ENCODE results near the gene SH3TC1. TPM values are rescaled to one million over a fixed set of nuclear protein-coding genes. Genes with fewer than 3 reads are reported as not detected.

The SH3TC1 gene
- total and polyA plus RNA-seq, 2 of the 13 experiments (the other 11 are each of a cell fraction or from before 2014, with no cell fraction given): 14.9 to 21.8 TPM

- Histone ChIP-seq H2AFZ (ENCODE audit: low read length) (no peak overlapping the region), H3K9ac (ENCODE audit: insufficient read depth, low read depth, low read length) (no peak overlapping the region), H3K4me2 (ENCODE audit: low read depth, low read length) (no peak overlapping the region), H3K4me3 (replicated peaks in 1 of 3; ENCODE audit: insufficient read depth in 1 of 3, low read depth in 2 of 3, low read length in 3 of 3) (no peak overlapping the region), H3K36me3 (replicated peaks in 1 of 2; ENCODE audit: control insufficient read depth in 1 of 2, insufficient read depth in 2 of 2, low read length in 2 of 2) (peaks cover 17 to 54% of the 10 kb centered on the region in 2 experiments), H3K27ac (ENCODE audit: extremely low read length, insufficient read depth, low read length) (no peak overlapping the region), H3K4me1 (ENCODE audit: insufficient read depth, low read length) (peaks cover 51% of the 10 kb centered on the region), H3K79me2 (ENCODE audit: insufficient read depth, low read length) (no peaks in the 10 kb centered on the region), H3K9me3 (ENCODE audit: low read length) (no peaks in the 10 kb centered on the region), H4K20me1 (ENCODE audit: insufficient read depth, low read length) (no peaks in the 10 kb centered on the region), H3K27me3 (ENCODE audit: control insufficient read depth in 1 of 2, insufficient read depth in 2 of 2, low read length in 2 of 2) (no peaks in the 10 kb centered on the region)
- in situ Hi-C loops (cut with HindIII; ENCODE audit: extremely low pct_ligation_motif_present, low pct_unique_long_range_greater_than_20kb): no loop called here
- WGBS (ENCODE audit: low lambda C conversion rate): 97% methylated on average over 11 of the region's 15 CpGs
- no peak for FAIRE-seq
- ChIA-PET CTCF (ENCODE audit: low intra/inter-chr PET ratio, low total read pairs) (no interaction called here), POLR2A (no interaction called here)
- ATAC-seq: no peak
- no peak for DNase-seq (ENCODE audit: low spot score)
- intact Hi-C loops (cut with micrococcal nuclease; ENCODE audit: unreplicated experiment): no loop called here
- BruUV-seq (replicated peaks): no TSS peak
- TF ChIP-seq, protein P1, sequence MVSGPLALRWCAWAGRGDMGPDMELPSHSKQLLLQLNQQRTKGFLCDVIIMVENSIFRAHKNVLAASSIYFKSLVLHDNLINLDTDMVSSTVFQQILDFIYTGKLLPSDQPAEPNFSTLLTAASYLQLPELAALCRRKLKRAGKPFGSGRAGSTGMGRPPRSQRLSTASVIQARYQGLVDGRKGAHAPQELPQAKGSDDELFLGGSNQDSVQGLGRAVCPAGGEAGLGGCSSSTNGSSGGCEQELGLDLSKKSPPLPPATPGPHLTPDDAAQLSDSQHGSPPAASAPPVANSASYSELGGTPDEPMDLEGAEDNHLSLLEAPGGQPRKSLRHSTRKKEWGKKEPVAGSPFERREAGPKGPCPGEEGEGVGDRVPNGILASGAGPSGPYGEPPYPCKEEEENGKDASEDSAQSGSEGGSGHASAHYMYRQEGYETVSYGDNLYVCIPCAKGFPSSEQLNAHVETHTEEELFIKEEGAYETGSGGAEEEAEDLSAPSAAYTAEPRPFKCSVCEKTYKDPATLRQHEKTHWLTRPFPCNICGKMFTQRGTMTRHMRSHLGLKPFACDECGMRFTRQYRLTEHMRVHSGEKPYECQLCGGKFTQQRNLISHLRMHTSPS (CRISPR knock-in tag; IDR thresholded peaks at IDR 0.05; ENCODE audit: low read depth): no peak
- TF ChIP-seq NCOR1 (IDR thresholded peaks at IDR 0.05; ENCODE audit: borderline replicate concordance, low read length) (no peak), MAFF (IDR thresholded peaks at IDR 0.05; ENCODE audit: low read depth, low read length) (peak; percentile 98), AGO2 (optimal IDR thresholded peaks at IDR 0.05; ENCODE audit: low read depth, low read length) (peak; percentile 16), KLF6 (CRISPR knock-in tag; IDR thresholded peaks at IDR 0.05) (no peak), ZNF30 (CRISPR knock-in tag; IDR thresholded peaks at IDR 0.05) (no peak), MAFK (conservative IDR thresholded peaks at IDR 0.05 in 1 of 2, IDR thresholded peaks at IDR 0.05 in 1 of 2; ENCODE audit: low read length in 2 of 2) (peak; percentile 97 to 99), ZNF773 (CRISPR knock-in tag; IDR thresholded peaks at IDR 0.05; ENCODE audit: borderline replicate concordance) (no peak), THYN1 (CRISPR knock-in tag; IDR thresholded peaks at IDR 0.05; ENCODE audit: borderline replicate concordance, low read depth) (no peak), PLSCR1 (CRISPR knock-in tag; IDR thresholded peaks at IDR 0.05; ENCODE audit: borderline replicate concordance) (no peak), MLLT10 (CRISPR knock-in tag; IDR thresholded peaks at IDR 0.05) (no peak), ESRRA (CRISPR knock-in tag; IDR thresholded peaks at IDR 0.05; ENCODE audit: low read depth) (no peak)
- TF ChIP-seq, protein P2, sequence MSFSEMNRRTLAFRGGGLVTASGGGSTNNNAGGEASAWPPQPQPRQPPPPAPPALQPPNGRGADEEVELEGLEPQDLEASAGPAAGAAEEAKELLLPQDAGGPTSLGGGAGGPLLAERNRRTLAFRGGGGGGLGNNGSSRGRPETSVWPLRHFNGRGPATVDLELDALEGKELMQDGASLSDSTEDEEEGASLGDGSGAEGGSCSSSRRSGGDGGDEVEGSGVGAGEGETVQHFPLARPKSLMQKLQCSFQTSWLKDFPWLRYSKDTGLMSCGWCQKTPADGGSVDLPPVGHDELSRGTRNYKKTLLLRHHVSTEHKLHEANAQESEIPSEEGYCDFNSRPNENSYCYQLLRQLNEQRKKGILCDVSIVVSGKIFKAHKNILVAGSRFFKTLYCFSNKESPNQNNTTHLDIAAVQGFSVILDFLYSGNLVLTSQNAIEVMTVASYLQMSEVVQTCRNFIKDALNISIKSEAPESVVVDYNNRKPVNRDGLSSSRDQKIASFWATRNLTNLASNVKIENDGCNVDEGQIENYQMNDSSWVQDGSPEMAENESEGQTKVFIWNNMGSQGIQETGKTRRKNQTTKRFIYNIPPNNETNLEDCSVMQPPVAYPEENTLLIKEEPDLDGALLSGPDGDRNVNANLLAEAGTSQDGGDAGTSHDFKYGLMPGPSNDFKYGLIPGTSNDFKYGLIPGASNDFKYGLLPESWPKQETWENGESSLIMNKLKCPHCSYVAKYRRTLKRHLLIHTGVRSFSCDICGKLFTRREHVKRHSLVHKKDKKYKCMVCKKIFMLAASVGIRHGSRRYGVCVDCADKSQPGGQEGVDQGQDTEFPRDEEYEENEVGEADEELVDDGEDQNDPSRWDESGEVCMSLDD (CRISPR knock-in tag; IDR thresholded peaks at IDR 0.05; ENCODE audit: borderline replicate concordance): no peak
- TF ChIP-seq, protein P3, sequence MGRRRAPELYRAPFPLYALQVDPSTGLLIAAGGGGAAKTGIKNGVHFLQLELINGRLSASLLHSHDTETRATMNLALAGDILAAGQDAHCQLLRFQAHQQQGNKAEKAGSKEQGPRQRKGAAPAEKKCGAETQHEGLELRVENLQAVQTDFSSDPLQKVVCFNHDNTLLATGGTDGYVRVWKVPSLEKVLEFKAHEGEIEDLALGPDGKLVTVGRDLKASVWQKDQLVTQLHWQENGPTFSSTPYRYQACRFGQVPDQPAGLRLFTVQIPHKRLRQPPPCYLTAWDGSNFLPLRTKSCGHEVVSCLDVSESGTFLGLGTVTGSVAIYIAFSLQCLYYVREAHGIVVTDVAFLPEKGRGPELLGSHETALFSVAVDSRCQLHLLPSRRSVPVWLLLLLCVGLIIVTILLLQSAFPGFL (CRISPR knock-in tag; IDR thresholded peaks at IDR 0.05): no peak
Measured at GRCh38 chr4:8222609-8223388, 23.7 kb downstream of the SH3TC1 start.

Data from HepG2 (cell line).